HAP-1 (cell line): Measurements from ENCODE around the gene IL6R.

Source experiments
- DNase-seq, 2 experiments: peaks; one replicate each; pipeline ENCODE4 v3.0.0-alpha.2; 2016 to 2020; ENCODE audit warnings: low spot score in 2 of 2
- H3K27me3 ChIP-seq: fragments of 250-450 bp; sonication (Bioruptor Pico); 2 replicates; pipeline ENCODE4 v1.5.1; 2020; ENCODE audit warnings: low read depth, mild to moderate bottlenecking, moderate library complexity
- H3K36me3 ChIP-seq: fragments of 250-450 bp; sonication (Bioruptor Pico); replicated peaks from 2 replicates; pipeline ENCODE4 v1.5.1; 2020; ENCODE audit warnings: mild to moderate bottlenecking
- H3K4me1 ChIP-seq: fragments of 250-450 bp; sonication (Bioruptor Pico); 2 replicates; pipeline ENCODE4 v1.5.1; 2020; ENCODE audit warnings: mild to moderate bottlenecking
- H3K4me3 ChIP-seq: fragments of 250-450 bp; sonication (Bioruptor Pico); 2 replicates; pipeline ENCODE4 v1.5.1; 2020; ENCODE audit warnings: mild to moderate bottlenecking, moderate library complexity
- H3K9me3 ChIP-seq: fragments of 250-450 bp; sonication (Bioruptor Pico); 2 replicates; pipeline ENCODE4 v1.5.1; 2020; ENCODE audit warnings: mild to moderate bottlenecking, moderate library complexity
- in situ Hi-C: fragments of 300-500 bp; cut with MboI; formaldehyde crosslinking; loops from 3 replicates; pipeline ENCODE4 v1.14.3; 2020; ENCODE audit warnings: low sequenced_read_pairs, inconsistent platforms, mixed read lengths

Gene IL6R

DNA sequence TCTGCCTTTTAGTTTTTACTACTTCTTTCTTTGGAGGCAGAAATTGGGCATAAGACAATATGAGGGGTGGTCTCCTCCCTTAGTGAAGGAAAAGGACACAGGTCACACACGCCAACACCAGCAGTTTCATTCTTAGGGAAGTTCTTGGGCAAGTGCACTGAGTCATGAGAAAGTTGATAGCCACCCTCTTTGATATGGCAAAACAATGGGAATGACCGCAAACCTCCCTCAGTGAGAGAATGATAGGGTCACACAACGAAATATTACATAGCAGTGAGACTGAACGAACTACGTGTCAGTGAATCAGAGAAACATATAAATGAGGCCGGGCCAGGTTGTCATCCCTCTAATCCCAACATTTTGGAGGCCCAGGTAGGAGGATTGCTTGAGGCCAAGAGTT lies 20.0 kb downstream of the IL6R start:
- no peaks in the 10 kb centered on the region for H3K27me3 ChIP-seq
- in situ Hi-C loops: no loop called here
- no peaks in the 10 kb centered on the region for H3K9me3 ChIP-seq
- H3K4me1 ChIP-seq: no peaks in the 10 kb centered on the region
- no peak for DNase-seq
- no peaks in the 10 kb centered on the region for H3K36me3 ChIP-seq
- no peak overlapping the region for H3K4me3 ChIP-seq

DNA sequence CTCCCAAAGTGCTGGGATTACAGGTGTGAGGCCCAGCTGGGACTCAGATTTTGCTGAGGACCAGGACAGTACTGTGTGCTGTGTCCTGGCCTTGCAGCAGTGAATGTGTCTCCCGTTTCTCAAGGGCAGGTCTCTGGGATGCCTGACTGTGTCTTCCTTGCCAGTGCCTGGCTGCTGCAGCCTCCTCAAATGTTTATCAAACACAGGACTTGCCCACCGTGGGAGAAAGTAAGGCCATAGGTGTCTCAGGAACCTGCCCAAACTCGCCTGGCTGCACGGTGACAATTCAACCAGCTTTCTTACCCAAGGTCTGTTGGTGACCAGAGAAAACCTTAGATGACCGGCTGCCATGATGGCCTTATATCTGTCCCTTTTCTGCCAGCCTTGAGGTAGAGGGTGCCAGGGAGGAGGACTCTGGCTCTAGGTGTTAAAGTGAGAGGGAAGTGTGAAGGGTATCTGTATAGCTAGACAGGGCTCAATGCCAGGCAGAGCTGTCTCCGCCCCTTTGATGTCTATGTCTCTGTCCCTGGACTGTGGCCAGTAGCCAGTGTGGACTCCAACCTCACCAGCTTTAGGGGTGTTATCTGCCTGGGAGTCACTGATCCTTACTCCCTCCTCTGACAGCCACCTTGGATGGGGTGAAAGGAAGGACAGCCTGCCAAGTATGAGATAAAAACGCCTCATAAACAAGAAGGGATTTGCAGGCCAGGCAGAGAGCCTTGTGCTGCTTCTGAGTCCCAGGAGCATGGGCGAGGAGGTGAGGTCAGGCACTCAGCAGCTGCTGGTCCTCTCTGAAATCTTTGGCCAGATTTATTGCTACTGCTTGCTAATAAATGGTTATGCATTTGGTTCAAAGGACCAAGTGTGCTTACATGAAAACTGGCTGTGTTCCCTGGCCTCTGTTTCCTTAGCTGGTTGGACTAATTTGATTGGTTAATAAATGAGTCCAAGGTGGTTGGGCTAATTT lies 22.3 kb downstream of the IL6R start:
- Histone ChIP-seq H3K4me1 (peaks cover 4% of the 10 kb centered on the region; the same call in 1 of the 2 replicates), H3K36me3 (no peaks in the 10 kb centered on the region), H3K9me3 (no peaks in the 10 kb centered on the region), H3K4me3 (no peak overlapping the region), H3K27me3 (no peaks in the 10 kb centered on the region)
- no peak for DNase-seq
- in situ Hi-C loops: no loop called here

- H3K4me1 ChIP-seq: peaks cover 4% of the 10 kb centered on the region; the same call in 1 of the 2 replicates
- no peak for DNase-seq
- H3K36me3 ChIP-seq: no peaks in the 10 kb centered on the region
- no peak overlapping the region for H3K4me3 ChIP-seq
- in situ Hi-C loops: no loop called here
- H3K27me3 ChIP-seq: no peaks in the 10 kb centered on the region
- H3K9me3 ChIP-seq: no peaks in the 10 kb centered on the region
Measured at GRCh38 chr1:154429118-154429517, 24.0 kb downstream of the IL6R start.

GRCh38 chr1:154429841-154430611 lies 24.9 kb downstream of the IL6R start:
- no peak for DNase-seq
- no peaks in the 10 kb centered on the region for H3K27me3 ChIP-seq
- no peak overlapping the region for H3K4me3 ChIP-seq
- in situ Hi-C loops: no loop called here
- H3K36me3 ChIP-seq: no peaks in the 10 kb centered on the region
- H3K4me1 ChIP-seq: peaks cover 4% of the 10 kb centered on the region; the same call in 1 of the 2 replicates
- H3K9me3 ChIP-seq: no peaks in the 10 kb centered on the region

GRCh38 chr1:154430903-154431302 lies 25.8 kb downstream of the IL6R start:
- no peaks in the 10 kb centered on the region for H3K27me3 ChIP-seq
- H3K4me1 ChIP-seq: peaks cover 4% of the 10 kb centered on the region; the same call in 1 of the 2 replicates
- no peaks in the 10 kb centered on the region for H3K36me3 ChIP-seq
- no peaks in the 10 kb centered on the region for H3K9me3 ChIP-seq
- H3K4me3 ChIP-seq: no peak overlapping the region
- in situ Hi-C loops: no loop called here
- peak; percentile 77 to 83 for DNase-seq

DNA sequence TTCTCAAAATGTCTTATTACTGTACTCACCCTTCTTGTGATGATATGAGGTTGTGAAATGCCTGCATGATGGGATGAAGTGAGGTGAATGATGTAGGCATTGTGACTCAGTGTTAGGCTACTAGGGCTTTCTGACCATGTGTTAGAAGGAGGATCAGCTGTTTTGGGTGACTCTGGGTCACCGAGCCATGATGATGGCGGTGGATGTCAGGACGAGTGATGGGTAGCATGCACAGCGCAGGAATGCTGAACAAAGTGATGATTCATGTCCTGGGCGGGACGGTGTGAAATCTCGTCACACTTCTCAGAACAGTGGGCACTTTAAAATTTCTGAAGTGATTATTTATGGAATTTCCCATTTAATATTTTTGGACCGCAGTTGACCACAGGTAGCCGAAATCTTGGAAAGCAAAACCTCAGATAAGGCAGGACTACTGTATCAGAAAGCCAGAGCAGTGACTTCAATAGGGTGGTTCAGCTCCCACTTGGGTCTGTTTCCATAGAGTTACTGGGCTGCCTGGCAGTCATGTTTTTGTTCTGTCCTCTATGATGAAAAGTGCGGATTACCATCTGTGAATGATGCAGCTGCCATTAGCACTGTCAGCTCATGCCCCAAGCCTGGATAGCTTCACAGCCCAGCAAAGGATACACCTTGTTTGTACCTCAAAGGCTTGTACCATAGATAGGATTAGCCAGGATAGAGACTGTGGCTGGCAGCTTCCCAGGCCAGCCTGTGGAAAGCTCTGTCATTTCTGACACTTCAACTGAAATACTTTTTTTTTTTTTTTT lies 26.6 kb downstream of the IL6R start:
- peaks cover 4% of the 10 kb centered on the region; the same call in 1 of the 2 replicates for H3K4me1 ChIP-seq
- no peak overlapping the region for H3K4me3 ChIP-seq
- no peaks in the 10 kb centered on the region for H3K9me3 ChIP-seq
- in situ Hi-C loops: no loop called here
- DNase-seq: no peak
- no peaks in the 10 kb centered on the region for H3K36me3 ChIP-seq
- H3K27me3 ChIP-seq: no peaks in the 10 kb centered on the region

DNA sequence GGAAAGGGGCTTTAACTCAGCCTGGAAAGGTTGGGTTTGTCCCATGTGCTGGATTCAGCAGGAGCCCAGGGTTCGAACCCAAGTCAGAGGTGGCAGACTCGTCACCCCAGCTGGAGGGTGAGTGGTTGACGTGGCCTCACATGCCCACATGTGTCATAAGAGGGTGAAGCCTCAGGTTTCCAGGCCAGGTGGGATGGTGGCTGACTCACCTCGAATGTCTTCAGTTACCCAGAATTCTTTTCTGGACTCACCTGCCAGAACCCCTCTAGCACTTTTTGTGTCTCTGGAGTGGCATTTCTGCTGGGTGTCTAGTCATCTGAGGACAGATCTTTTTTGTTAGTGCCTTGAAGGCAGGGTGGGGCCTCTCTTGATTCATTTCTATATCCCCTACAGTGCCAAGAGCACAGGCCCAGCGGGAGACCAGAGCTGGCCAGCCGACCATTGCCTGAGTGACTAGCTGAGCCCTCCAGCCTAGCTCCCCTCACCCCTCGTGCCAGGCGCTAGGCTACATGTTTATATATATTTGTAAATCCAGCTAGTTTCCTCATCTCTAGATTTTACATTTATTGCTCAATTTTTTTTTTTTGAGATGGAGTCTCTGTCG lies 28.1 kb downstream of the IL6R start:
- H3K4me1 ChIP-seq: peaks cover 4% of the 10 kb centered on the region; the same call in 1 of the 2 replicates
- DNase-seq: no peak
- in situ Hi-C loops: no loop called here
- H3K4me3 ChIP-seq: no peak overlapping the region
- H3K36me3 ChIP-seq: no peaks in the 10 kb centered on the region
- no peaks in the 10 kb centered on the region for H3K9me3 ChIP-seq
- H3K27me3 ChIP-seq: no peaks in the 10 kb centered on the region

DNA sequence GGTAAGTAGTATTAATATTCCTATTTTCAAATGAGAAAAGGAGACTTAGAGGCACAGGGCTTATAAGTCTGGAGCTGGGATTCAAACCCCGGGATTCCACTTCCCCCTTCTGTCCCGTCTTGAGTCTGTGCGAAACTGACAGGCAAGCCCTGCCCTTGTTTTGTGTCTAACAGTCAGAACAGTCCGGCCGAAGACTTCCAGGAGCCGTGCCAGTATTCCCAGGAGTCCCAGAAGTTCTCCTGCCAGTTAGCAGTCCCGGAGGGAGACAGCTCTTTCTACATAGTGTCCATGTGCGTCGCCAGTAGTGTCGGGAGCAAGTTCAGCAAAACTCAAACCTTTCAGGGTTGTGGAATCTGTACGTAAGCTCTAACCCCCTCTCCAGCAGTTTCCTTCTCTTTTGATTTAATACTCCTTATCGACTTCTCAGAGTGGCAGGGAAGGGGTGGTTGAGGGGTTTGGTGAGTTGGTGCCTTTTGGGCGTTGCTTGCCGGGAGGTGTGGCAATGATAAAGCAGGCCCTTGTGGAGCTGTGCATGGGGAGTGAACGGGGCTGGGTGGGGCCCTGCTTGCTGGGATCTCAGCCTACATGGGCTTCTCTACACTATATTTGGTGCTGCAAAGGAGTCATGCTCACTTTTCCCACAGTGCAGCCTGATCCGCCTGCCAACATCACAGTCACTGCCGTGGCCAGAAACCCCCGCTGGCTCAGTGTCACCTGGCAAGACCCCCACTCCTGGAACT lies 29.4 kb downstream of the IL6R start:
- Histone ChIP-seq H3K4me3 (no peak overlapping the region), H3K36me3 (no peaks in the 10 kb centered on the region), H3K27me3 (no peaks in the 10 kb centered on the region), H3K9me3 (no peaks in the 10 kb centered on the region), H3K4me1 (peaks cover 4% of the 10 kb centered on the region; the same call in 1 of the 2 replicates)
- in situ Hi-C loops: no loop called here
- DNase-seq: no peak

DNA sequence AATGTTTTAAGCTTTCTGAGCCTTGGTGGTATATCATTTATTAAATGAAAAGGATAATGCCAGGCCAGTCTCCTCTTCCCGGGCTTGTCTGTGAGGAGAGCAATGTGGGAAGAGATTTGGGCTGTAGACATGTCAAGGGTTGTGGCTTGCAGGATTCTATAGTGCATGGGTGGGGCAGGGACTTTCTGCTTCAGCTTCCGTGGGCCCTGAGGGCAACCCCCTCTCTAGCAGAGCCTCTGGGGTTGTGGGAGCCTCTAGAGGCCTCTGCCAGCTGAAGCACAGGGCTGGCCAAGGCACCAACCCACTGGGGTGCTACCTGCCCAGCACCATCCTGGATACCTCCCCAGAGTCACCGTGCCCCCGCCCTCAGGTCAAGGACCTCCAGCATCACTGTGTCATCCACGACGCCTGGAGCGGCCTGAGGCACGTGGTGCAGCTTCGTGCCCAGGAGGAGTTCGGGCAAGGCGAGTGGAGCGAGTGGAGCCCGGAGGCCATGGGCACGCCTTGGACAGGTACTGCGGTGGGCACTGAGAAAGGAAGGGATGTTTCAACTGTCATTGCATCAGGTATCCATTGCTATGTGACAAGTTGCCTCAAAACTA lies 30.6 kb downstream of the IL6R start:
- in situ Hi-C loops: no loop called here
- Histone ChIP-seq H3K27me3 (no peaks in the 10 kb centered on the region), H3K36me3 (no peaks in the 10 kb centered on the region), H3K4me3 (no peak overlapping the region), H3K9me3 (no peaks in the 10 kb centered on the region), H3K4me1 (peaks cover under 1% of the 10 kb centered on the region; the same call in 1 of the 2 replicates)
- DNase-seq: no peak

DNA sequence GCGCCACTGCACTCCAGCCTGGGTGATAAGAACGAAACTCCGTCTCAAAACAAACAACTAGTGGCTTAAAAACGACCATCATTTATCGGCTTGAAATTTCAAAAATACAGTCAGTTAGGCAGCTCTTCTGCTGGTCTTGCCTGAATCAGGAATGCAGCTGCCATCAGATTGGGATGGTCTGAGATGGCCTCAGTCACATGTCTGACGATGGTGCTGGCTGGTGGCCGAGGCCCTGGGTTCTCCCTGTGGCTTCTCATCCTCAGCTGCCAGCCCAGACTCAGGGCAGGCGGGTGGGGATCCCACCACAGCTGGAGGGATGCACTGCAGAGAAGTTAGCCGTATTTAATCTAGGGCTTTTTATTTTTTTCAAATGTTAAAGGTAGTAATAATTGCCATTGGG lies 31.3 kb downstream of the IL6R start:
- H3K27me3 ChIP-seq: no peaks in the 10 kb centered on the region
- DNase-seq: no peak
- no peaks in the 10 kb centered on the region for H3K36me3 ChIP-seq

DNA sequence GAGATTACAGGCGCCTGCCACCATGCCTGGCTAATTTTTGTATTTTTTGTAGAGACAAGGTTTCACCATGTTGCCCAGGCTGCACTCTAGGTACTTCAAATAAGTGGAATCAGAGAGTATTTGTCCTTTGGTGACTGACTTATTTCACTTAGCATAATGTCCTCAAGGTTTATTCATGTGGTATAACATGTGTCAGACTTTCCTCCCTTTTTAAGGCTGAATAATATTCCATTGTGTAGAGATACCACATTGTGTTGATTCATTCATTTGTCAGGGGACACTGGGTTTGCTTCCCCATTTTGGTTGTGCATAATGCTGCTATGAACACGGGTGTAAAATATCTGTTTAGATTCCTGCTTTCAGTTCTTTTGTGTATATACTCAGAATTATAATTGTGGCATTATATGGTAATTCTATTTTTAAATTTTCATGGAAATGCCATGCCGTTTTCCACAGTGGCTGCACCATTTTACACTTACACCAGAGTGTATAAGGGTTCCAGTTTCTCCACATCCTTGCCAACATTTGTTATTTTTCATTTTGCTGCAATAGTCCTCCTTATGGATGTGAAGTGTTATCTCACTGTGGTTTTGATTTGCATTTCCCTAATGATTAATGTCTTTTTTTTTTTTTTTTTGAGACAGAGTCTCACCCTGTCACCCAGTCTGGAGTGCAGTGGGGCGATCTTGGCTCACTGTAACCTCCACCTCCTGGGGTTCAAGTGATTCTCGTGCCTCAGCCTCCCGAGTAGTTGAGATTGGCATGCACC lies 35.1 kb downstream of the IL6R start:
- H3K36me3 ChIP-seq: no peaks in the 10 kb centered on the region
- no peak for DNase-seq
- H3K4me1 ChIP-seq: no peaks in the 10 kb centered on the region
- in situ Hi-C loops: no loop called here
- H3K9me3 ChIP-seq: no peaks in the 10 kb centered on the region
- no peak overlapping the region for H3K4me3 ChIP-seq
- H3K27me3 ChIP-seq: no peaks in the 10 kb centered on the region

More for the DNA sequence above, 31.3 kb downstream of the IL6R start:
- in situ Hi-C loops: no loop called here
- Histone ChIP-seq H3K4me1 (no peaks in the 10 kb centered on the region), H3K4me3 (no peak overlapping the region), H3K9me3 (no peaks in the 10 kb centered on the region)
